Neural cell (in vitro differentiated cells): ENCODE results near the gene MTFMT.

Experiments used
- EP300 ChIP-seq: fragments of 450-650 bp; conservative IDR thresholded peaks from 2 replicates; pipeline ENCODE4 v1.6.1; 2014; ENCODE audit warnings: antibody characterized with exemption, mild to moderate bottlenecking, moderate library complexity; ENCODE audit not compliant: poor library complexity, severe bottlenecking
- EZH2 ChIP-seq: fragments of 200-600, 300-800 bp; shearing (Covaris generic), sonication (generic); IDR thresholded peaks from 2 replicates; pipeline ENCODE4 v1.6.1; 2014; ENCODE audit warnings: antibody characterized with exemption, low read length, borderline replicate concordance, mild to moderate bottlenecking; ENCODE audit not compliant: insufficient read depth, poor library complexity, severe bottlenecking
- POLR2AphosphoS5 ChIP-seq: IDR thresholded peaks from 2 replicates; pipeline ENCODE4 v1.6.1; 2012
- RAD21 ChIP-seq: fragments of 450-650 bp; conservative IDR thresholded peaks from 2 replicates; pipeline ENCODE4 v1.6.1; 2014; ENCODE audit warnings: antibody characterized with exemption, mild to moderate bottlenecking, moderate library complexity
- SMC3 ChIP-seq: fragments of 450-650 bp; conservative IDR thresholded peaks from 2 replicates; pipeline ENCODE4 v1.6.1; 2014; ENCODE audit warnings: antibody characterized with exemption, mild to moderate bottlenecking, moderate library complexity; ENCODE audit not compliant: poor library complexity
- TAF1 ChIP-seq: IDR thresholded peaks from 2 replicates; pipeline ENCODE4 v1.6.1; 2012; ENCODE audit warnings: low read depth
- TF ChIP-seq, protein P1 (sequence below): fragments of 450-650 bp; IDR thresholded peaks from 2 replicates; pipeline ENCODE4 v1.5.1; 2014; ENCODE audit warnings: antibody characterized with exemption, mild to moderate bottlenecking, moderate library complexity; ENCODE audit not compliant: poor library complexity, severe bottlenecking
- TF ChIP-seq, protein P2 (sequence below): IDR thresholded peaks from 2 replicates; pipeline ENCODE4 v1.6.1; 2012; ENCODE audit warnings: borderline replicate concordance

DNA sequence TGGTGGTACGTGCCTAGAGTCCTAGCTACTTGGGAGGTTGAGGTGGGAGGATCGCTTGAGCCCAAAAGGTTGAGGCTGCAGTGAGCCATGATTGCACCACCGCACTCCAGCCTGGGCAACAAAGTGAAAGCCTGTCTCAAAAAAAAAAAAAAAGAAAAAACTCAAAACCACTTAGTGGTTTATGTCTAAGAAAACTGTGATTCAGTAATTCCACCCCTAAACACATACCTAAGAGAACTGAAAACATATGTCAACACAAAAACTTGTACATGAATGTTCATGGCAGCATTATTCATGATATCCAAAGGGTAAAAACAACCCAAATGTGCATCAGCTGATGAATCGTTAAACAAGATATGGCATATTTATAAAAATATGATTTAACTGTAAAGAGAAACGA is 54.0 kb downstream of the MTFMT start:
- TF ChIP-seq, protein P1, sequence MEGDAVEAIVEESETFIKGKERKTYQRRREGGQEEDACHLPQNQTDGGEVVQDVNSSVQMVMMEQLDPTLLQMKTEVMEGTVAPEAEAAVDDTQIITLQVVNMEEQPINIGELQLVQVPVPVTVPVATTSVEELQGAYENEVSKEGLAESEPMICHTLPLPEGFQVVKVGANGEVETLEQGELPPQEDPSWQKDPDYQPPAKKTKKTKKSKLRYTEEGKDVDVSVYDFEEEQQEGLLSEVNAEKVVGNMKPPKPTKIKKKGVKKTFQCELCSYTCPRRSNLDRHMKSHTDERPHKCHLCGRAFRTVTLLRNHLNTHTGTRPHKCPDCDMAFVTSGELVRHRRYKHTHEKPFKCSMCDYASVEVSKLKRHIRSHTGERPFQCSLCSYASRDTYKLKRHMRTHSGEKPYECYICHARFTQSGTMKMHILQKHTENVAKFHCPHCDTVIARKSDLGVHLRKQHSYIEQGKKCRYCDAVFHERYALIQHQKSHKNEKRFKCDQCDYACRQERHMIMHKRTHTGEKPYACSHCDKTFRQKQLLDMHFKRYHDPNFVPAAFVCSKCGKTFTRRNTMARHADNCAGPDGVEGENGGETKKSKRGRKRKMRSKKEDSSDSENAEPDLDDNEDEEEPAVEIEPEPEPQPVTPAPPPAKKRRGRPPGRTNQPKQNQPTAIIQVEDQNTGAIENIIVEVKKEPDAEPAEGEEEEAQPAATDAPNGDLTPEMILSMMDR, result no peak
- TF ChIP-seq EZH2 (no peak), POLR2AphosphoS5 (no peak), SMC3 (no peak), RAD21 (no peak), EP300 (no peak), TAF1 (no peak)
- TF ChIP-seq, protein P2, sequence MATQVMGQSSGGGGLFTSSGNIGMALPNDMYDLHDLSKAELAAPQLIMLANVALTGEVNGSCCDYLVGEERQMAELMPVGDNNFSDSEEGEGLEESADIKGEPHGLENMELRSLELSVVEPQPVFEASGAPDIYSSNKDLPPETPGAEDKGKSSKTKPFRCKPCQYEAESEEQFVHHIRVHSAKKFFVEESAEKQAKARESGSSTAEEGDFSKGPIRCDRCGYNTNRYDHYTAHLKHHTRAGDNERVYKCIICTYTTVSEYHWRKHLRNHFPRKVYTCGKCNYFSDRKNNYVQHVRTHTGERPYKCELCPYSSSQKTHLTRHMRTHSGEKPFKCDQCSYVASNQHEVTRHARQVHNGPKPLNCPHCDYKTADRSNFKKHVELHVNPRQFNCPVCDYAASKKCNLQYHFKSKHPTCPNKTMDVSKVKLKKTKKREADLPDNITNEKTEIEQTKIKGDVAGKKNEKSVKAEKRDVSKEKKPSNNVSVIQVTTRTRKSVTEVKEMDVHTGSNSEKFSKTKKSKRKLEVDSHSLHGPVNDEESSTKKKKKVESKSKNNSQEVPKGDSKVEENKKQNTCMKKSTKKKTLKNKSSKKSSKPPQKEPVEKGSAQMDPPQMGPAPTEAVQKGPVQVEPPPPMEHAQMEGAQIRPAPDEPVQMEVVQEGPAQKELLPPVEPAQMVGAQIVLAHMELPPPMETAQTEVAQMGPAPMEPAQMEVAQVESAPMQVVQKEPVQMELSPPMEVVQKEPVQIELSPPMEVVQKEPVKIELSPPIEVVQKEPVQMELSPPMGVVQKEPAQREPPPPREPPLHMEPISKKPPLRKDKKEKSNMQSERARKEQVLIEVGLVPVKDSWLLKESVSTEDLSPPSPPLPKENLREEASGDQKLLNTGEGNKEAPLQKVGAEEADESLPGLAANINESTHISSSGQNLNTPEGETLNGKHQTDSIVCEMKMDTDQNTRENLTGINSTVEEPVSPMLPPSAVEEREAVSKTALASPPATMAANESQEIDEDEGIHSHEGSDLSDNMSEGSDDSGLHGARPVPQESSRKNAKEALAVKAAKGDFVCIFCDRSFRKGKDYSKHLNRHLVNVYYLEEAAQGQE, result no peak
